ENCODE data around the gene TPM1.
A peak's percentile ranks its signal among the peaks of the same experiment; 100 is the strongest.

Gene TPM1

DNA sequence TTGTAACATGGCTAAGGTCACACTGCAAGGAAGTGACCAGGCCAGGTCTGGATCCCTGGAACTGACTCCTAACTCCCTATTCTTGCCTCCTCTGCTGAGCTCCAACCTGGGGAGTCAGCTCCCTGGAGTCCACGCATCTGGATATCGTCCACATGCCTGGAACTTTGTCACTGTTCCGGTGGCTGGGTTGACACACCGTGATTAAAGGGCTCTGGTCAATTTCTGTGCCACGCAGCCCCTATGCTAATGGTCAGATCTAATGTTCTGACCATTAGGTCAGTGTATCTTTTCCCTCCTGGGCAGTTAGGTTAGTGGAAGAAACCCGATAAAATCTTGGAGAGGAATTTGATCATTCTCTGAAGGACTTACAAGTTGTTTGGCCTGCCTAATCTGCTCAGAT is 1.6 kb upstream of the TPM1 start:
- no peak for DNase-seq (ENCODE audit: low read depth in 2 of 2, low spot score in 1 of 2)

DNA sequence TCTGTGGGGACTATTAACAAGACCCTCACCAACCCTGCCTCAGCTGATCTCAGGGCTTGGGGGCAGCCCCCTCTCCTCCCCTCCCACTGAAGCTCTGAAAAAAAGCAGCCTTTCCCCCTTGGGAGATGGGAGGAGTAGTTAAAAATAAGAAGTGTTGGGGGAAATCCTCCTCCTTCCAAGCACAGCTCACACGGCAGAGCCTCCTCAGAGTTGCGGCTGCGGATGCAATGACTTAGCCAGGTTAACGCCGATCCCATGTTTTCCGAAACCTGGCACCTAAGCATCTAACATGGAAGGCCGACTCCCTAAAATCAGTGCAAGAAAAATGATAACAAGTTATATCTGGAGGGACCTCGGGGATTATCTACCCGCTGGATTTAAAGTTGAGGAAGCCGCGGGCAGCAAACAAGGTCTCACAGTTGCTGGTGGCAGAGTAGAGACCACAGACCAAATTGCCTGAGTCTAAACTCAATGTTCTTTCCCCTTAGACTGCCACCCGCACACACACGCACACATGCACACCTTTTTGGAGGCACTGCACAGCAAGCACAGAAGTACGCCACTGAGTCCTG is 1.1 kb upstream of the TPM1 start:
- no peak for DNase-seq (ENCODE audit: low read depth in 2 of 2, low spot score in 1 of 2)

DNA sequence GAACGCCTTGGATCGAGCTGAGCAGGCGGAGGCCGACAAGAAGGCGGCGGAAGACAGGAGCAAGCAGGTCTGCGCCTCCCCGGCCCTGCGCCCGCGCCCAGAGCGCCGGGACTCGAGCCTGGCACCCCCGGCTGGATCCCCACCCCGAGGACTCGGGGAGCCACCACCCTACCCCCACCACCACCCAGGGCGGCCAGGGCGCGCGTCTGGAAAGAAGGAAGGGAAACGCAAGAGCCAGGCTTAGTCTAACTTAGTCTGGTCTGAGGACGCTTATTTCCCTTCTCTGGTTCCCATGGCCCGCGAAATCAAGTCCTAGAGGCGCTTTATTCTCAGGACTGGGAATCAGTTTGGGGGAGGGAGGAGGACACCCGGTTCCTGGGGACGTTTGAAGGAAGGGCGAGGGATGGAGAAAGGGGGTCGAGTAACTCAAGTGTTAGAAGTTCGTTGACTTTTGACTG is 359 bp downstream of the TPM1 start:
- DNase-seq (ENCODE audit: low read depth in 2 of 2, low spot score in 1 of 2): no peak

DNA sequence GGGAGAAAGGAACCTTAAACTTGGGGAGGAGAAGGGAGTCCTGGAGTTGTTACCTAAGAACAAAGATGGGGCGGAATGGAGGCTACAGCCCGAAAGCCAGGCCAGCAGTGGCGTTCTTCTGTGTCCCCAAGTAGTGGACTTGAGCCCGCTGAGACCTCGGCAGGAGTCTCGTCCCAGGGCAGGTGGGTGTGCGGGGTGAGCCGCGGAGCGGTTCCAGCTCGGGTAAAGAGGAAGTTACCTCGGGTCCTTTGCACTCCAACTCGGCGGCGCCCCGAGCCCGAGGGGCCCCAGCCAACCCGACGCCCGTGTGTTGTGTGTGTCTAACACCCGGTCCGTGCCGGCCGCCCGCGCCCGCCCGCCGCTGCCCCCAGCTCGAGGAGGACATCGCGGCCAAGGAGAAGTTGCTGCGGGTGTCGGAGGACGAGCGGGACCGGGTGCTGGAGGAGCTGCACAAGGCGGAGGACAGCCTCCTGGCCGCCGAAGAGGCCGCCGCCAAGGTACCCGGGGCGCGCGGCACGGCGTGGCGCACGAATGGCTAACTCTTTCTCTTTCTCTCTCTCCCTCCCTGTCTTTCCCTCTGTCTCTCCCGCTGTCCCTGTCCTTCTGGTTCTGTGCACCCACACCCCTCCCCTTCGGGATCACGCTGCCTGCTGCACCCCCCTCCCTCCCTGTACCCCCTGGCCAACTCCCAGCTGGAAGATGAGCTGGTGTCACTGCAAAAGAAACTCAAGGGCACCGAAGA is 959 bp downstream of the TPM1 start:
- no peak for DNase-seq (ENCODE audit: low read depth in 2 of 2, low spot score in 1 of 2)

DNA sequence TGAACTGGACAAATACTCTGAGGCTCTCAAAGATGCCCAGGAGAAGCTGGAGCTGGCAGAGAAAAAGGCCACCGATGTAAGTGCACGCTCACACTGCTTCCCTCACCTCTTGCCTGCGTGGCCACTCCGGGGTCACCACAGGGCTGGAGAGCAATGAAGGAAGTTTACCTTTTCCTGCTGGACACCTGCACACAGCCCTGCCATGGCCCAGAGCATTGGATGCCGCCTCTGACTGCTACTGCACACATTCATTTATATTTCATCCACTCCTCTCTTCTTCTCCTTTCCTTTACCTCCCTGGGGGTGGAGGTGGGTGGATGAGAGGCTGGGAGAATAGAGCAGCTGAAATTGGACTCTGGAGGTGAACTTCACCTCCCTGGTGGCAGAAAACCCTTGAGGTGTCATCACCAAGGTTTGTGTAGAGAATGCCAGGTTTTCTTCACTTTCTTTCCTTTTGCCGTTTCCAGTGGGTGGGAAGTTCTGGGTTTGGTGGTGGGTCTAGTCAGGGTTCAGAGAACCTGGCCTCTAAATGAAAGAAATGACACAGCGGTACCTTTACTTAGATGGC is 1.6 kb downstream of the TPM1 start:
- DNase-seq (ENCODE audit: low read depth in 2 of 2, low spot score in 1 of 2): no peak

DNA sequence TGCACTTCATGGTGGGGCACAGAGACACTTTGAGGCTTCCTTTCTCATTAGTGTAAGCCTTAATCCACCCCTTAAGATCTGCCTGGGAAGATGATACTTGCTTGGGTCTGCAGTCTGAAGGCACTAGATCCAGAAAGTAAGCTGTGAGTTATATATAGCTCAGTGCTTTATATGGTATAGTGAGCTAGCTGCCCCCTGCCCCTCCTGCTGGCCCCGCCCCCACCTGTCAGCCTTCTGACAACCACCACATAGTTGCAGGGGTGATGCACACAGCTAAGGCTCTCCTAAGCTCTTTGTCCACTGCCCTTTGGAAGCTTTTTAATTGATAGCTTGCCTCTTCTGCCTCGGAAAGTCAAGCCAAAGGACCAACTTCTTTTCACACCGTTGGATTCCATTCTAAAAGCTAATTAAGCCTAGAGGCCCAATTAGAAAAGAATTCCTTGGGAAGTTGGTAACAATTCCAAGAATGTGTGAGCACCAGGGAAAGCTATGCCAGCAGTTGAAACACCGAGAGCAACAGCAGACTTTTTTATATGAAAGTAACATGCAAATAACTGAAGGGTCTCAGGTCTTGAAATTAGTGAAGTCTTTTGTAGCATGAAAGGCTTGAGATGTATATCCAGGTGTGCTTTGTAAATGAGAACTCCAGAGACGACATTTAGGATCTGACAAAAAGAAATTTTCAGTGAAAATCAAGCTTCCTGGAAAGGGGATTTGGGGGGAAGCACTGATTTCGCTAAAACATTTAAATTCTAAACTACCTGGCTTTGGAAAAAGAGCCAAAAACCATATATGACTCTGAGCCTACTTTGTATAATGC is 2.3 kb downstream of the TPM1 start:
- no peak for DNase-seq (ENCODE audit: low read depth in 2 of 2, low spot score in 1 of 2)

DNA sequence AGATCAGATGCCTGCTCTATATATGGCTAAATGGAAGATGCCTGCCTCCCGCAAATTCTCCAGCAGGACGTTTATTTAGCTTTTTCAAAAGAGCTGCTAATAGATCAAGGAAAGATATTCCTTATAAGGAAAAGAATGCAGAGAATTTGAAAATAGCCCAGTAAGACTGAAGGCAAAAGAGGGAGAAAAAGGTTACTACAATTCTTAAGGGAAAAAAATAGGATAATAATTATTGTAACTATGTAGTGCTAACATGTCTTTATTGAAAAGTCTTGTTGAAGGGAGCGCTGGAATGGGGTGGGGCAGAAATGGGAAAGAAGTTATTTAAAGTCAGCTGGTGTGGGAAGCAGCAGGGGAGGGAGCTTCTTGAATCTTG is 2.9 kb downstream of the TPM1 start:
- DNase-seq (ENCODE audit: low read depth in 2 of 2, low spot score in 1 of 2): no peak

DNA sequence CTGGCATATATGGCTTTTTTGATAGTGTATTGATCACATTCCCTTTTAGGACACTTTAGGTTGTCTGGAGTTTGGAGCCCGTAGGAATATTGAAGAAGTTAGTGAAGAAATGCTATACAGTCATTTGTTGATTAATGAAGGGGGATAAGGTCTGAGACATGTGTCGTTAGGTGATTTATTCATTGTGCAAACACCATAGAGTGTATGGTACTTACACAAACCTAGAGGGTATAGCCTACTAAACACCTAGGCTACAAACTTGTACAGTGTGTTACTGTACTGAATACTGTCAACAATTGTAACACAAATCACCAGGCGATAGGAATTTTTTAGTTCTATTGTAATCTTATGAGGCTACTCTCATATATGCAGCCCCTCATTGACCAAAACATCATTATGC is 3.3 kb downstream of the TPM1 start:
- no peak for DNase-seq (ENCODE audit: low read depth in 2 of 2, low spot score in 1 of 2)

DNA sequence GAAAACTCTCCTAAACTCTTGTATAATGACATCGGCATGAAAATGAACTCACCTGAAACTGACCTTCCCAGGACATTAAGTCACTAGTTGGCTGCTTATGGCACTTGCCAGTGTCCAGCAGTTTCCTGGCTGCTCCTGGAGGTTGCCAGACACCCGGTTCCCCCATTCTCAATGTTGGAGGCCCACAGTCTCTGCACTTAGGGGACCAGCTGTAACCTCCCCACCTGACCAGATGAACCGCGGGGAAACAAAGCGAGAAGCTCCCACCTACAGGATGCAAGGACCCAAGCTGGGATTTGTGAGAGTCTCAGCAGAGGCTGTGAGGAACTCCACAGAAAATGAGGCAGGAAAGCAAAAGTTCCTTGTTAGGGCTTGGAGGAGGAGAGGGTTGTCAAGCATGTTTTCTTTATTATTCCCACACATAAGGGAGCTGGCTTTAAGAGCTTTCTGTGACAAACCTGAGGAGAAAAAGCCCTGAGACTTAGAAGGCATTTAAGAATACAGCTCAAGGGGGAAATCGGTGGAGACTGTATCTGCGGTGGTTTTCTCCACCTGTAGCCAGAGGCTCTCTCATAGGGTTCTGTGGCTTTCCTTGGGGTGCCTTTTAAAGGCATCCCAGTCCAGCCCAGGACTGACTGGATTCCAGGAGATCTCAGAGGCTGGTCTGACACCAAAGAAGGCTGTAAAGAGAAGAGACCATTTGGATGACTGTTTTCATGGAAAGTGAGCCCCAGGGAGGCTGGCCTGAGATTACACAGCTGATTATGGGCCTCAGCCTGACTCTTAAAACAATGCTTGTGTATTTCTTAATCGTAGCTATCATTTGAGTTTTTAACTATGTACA is 4.6 kb downstream of the TPM1 start:
- DNase-seq (ENCODE audit: low read depth in 2 of 2, low spot score in 1 of 2): no peak

DNA sequence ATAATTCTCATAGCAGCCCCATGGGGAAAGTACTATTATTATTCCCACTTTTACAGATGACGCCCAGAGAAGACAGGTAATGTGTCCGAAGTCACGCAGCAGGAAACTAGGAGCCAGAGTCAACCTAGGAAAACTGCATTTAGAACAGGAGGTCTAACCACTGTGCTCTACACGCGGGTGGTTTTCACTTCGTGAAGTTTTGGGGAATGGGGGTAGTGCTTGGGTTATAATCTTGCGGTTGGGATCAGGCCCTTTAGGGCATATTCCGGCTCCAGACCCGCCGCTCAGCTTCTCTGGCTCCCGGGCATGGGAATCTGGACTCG is 5.2 kb downstream of the TPM1 start:
- DNase-seq (ENCODE audit: low read depth in 2 of 2, low spot score in 1 of 2): no peak

DNA sequence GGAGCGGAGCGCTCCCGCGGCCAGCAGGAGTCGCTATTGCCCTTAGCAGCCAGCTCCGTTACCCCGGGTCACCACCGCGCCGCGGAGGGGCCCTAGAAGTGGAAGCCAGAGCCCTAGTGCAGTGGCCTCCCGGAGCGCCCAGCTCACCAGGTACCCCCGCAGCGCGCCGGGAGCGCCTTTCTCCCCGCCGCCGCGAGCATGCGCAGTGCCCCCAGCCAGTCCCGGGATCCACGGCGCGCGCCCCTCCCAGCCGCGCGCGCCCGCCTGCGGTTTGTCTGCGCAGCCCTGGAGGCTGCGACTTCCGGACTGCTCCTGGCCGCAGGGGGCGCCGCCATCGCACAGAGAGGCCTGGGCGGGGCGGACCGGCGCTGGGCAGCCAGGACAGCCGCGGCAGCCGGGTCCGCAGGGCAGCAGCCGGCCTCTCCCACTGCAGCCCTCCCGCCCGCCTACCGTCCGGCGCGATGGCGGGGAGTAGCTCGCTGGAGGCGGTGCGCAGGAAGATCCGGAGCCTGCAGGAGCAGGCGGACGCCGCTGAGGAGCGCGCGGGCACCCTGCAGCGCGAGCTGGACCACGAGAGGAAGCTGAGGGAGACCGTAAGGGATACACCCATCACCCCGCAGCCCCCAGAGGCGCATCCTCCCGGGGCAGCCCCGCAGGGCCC is 5.7 kb downstream of the TPM1 start:
- peak; percentile 61 to 75 for DNase-seq (ENCODE audit: low read depth in 2 of 2, low spot score in 1 of 2)

DNA sequence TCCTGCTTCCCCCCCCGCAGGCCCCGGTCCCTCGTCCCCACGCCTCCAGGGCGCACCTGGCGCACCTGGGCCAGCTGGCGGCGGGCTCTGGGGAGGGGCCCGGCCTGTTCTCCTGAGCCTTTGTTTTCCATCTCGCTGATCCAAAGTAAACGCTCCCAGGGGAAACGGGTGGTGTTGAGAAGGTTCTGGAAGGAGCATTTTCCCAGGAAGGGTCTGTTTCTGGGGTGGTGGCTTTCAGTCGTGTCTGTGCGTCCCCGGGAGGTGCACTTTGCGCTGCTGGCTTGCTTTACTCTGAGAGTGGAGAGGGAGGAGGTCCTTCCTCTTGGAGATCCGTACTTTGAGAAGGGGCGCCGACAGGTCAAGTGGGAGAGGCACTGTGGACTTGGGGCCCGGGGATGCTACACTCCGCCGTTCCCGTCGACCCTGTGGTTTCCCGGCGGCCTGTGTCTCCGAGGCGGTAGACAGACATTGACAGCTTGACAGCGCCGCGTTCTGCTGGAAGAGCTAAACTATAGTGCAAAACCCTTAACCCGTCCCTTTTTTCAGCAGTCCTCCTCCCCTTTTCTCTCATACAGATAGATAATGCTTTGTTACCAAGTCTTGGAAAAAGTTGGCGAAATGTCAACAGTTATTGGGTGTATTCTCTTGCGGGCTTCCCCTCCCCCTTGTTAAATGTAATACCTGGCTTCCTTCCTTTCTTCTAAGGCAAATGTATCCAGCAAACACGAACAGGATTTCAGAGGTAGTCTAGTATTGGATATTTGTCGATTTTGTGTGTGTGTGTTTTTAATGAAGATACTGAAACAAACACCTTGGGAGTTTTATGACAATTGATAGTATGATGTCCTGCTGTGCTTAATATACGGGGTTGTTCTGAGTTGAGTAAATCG is 6.5 kb downstream of the TPM1 start:
- peak; percentile 13 to 19 for DNase-seq (ENCODE audit: low read depth in 2 of 2, low spot score in 1 of 2)

DNA sequence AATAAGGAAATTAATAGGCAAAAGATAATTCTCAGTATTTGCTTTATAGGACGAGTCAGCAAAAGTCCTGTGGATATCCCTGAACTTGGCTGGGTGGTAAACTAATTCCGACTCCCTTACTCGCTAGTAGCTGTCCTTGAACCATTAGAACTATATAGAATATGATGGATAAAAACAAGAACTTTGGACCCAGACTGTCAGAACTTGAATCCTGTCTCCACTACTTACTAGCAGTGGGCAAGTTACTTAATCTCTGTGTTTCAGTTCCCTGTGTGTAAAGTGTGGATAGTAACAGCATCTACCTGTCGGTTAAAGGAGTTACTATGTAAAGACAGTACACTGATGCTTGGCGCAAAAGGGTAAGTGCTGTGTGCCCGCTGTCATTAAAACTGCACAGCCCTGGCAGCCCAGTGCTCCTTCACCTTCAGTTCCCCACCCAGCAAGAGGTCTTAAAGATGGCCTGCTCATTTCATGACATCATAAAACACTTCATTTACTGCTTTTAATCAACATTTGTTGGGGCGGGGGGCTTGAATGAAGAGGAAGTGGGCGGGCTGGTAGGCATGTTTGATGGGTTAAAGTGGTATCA is 7.3 kb downstream of the TPM1 start:
- DNase-seq (ENCODE audit: low read depth in 2 of 2, low spot score in 1 of 2): no peak

DNA sequence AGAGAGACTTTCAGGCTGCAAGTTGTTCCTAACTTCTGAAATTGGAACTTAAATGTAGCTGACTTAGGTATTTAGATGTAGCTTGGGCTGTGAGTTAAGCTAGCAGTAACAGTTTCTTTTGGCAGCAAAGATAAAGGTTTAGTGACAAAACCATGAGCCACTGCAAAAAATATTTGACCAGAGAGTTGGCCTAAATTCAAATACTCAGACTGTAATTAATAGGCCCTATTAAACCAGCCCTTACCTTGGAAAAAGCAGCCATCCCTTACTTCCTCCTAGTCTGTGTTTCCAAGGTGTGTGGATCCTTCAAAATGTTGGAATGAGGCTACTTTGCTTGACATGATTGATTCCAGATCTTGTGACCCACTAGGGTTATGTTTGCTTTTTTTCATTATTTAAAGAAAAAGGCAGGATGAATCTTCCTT is 8.2 kb downstream of the TPM1 start:
- DNase-seq (ENCODE audit: low read depth in 2 of 2, low spot score in 1 of 2): no peak

DNA sequence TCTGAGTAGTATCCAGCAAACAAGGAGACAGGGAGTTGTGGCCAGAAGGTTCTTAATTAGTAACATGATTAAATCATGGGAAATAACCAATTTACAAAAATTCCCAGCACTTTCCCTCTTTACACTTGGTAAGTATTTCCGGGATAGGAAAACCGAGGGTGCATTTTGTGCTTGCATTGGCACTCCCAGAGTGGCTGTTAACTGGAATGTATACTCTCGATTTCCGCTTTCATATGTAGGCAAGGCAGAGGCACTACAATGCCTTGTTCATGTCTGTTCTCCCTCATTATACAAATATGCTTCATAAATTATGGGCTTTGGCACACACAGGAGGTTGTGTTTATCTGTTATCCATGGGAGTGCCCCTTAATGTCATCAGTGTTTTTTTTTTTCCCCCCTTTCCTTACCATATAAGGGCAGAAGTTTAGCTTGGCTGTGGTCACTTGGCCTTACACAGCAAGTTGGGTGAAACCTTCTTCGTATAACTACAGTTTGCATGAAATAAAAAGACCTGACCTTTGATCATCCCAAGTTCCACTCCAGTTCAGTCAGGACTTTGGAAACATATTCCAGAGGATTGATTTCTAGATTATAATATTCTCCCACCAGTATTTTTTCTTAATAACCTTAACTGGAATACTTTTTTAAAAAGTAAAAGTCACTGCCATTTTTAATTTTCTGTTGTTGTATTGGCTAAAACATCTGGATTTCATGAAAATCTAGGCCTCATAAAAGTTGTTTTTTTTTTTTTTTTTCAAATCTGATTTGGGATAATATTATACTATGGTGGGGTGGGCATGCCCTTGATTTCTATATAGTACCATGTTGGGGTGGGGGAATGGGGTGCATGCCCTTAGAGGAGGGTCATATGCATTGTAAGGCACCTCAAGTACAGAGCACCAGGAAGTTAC is 8.9 kb downstream of the TPM1 start:
- DNase-seq (ENCODE audit: low read depth in 2 of 2, low spot score in 1 of 2): no peak

DNA sequence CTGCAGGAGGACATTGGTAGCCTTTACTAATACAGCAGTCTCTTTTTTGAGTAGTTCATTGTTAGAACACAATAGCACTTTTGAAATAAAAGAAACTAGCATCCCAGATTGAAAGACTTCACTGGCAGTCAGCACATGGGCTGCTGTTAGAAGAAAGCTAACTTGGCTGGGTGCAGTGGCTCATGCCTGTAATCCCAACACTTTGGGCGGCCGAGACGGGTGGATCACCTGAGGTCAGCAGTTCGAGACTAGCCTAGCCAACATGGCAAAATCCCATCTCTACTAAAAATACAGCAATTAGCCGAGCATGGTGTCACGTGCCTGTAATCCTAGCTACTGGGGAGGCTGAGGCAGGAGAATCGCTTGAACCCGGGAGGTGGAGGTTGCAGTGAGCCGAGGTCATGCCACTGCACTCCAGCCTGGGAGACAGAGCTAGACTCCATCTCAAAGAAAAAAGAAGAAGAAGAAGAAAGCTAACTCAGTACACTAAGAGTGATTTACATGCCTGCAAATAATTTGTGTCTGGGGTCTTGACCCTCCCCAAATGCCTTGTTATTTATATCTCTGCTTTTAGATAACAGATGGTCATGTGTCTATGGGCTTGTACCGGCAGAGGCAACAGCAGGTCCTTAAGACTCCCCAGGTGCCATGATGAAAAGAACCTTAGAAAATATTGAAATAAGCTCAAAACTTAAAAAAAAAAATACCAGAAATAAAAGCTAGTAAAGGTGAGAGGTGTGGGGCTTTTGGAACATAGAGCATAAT is 9.7 kb downstream of the TPM1 start:
- DNase-seq (ENCODE audit: low read depth in 2 of 2, low spot score in 1 of 2): no peak

DNA sequence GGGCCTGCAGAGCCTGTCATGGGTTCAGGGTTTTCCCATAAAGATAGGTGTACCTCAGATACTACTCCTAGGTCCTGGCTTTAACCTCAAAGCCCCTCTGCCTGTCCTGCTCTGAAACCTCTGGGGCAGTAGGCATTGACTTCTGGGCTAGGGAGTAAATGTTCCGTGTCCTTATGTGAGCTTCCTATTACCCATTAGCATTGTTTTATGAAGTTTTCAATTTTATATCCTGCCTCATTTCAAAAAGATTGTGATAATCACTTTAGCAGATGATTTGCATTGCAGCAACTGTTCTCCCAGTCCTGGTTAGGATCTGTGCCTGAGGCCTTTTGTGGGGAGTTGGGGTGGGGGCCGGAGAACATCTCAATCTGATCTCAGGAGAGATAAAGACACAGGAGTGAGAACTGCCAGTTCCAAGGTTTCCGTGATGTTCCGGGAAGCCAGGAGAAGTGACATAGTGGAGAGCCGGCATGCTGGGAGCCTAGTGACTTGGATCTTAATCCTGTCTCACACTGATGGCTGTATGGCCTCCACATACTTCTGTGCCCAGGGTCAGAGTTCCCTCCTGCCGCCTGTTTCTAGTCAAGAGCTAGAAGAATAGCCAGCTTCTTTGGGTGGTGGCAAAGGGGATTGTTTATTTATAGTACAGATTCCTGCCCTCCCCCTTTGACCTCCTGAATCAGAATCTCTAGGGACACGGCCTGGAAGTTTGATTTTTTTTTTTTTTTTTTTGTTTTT is 10.6 kb downstream of the TPM1 start:
- DNase-seq (ENCODE audit: low read depth in 2 of 2, low spot score in 1 of 2): no peak
